Uterus (tissue), 4 donors: ENCODE data around the gene NPNT. TPM values are rescaled to one million over a fixed set of nuclear protein-coding genes. Genes with fewer than 3 reads are reported as not detected.

Source experiments
- DNase-seq, 2 donors: peaks; one replicate each; pipeline ENCODE4 v3.0.0-alpha.2; 2019 to 2020
- H3K27ac ChIP-seq, 2 donors: fragments of 200-600 bp; sonication (generic); 1 replicate in 1 of 2; 2 replicates in 1 of 2; pipeline ENCODE4 v1.5.1; 2016 to 2018
- H3K27me3 ChIP-seq, 2 donors: fragments of 200-600 bp; sonication (generic); one replicate each; pipeline ENCODE4 v1.5.1; 2018 to 2019; ENCODE audit warnings: control low read depth in 1 of 2
- H3K36me3 ChIP-seq, 2 donors: fragments of 200-600 bp; sonication (generic); one replicate each; pipeline ENCODE4 v1.5.1; 2019; ENCODE audit warnings: control low read depth in 1 of 2
- H3K4me1 ChIP-seq, 2 donors: fragments of 200-600 bp; sonication (generic); one replicate each; pipeline ENCODE4 v1.5.1; 2018 to 2019; ENCODE audit warnings: control low read depth in 1 of 2
- H3K4me3 ChIP-seq, 2 donors: fragments of 200-600 bp; sonication (generic); 1 replicate in 1 of 2; 2 replicates in 1 of 2; pipeline ENCODE4 v1.5.1; 2018 to 2019; ENCODE audit warnings: mild to moderate bottlenecking in 1 of 2
- H3K9me3 ChIP-seq, 2 donors: fragments of 200-600 bp; sonication (generic); one replicate each; pipeline ENCODE4 v1.5.1; 2019; ENCODE audit warnings: control low read depth in 1 of 2
- CTCF ChIP-seq, 4 experiments: fragments of 200-600 bp in 2 of 4; fragments of 450-650 bp in 2 of 4; sonication (generic) in 2 of 4; IDR thresholded peaks; one replicate each; pipeline ENCODE4 v1.5.1; 2016 to 2019; ENCODE audit warnings: antibody characterized with exemption in 4 of 4, mild to moderate bottlenecking in 2 of 4, moderate library complexity in 1 of 4
- POLR2A ChIP-seq, 2 donors: fragments of 450-650 bp; IDR thresholded peaks; one replicate each; pipeline ENCODE4 v1.6.1; 2016; ENCODE audit warnings: antibody characterized with exemption in 2 of 2, mild to moderate bottlenecking in 1 of 2, moderate library complexity in 1 of 2
- intact Hi-C: fragments of 100-400 bp; cut with DNase I; formaldehyde crosslinking; loops from one replicate; pipeline ENCODE4 v1.15.1; 2023; ENCODE audit warnings: low total_unique reads
- total RNA-seq, 4 donors: library from RNA; depleted of rRNA in 3 of 4; stranded (reverse); fragments of >200 nt in 3 of 4; gene quantifications; one replicate each; pipeline versions ENCODE4 v1.1.0 to v1.2.4, GENCODE V29; 2014 to 2023
- donor health status: DM: yes; HTN: yes; CAD: no.

The NPNT gene
- total RNA-seq, 4 donors from 2014 or later = 6.8 to 69.9 (median 36.3) TPM

GRCh38 chr4:105900541-105900940, 5.3 kb downstream of the NPNT start:
- H3K4me1 ChIP-seq = no peaks in the 10 kb centered on the region
- intact Hi-C loops = no loop called here
- TF ChIP-seq CTCF (IDR thresholded peaks at IDR 0.05) = no peak
- no peak for TF ChIP-seq POLR2A (IDR thresholded peaks at IDR 0.05)

DNA sequence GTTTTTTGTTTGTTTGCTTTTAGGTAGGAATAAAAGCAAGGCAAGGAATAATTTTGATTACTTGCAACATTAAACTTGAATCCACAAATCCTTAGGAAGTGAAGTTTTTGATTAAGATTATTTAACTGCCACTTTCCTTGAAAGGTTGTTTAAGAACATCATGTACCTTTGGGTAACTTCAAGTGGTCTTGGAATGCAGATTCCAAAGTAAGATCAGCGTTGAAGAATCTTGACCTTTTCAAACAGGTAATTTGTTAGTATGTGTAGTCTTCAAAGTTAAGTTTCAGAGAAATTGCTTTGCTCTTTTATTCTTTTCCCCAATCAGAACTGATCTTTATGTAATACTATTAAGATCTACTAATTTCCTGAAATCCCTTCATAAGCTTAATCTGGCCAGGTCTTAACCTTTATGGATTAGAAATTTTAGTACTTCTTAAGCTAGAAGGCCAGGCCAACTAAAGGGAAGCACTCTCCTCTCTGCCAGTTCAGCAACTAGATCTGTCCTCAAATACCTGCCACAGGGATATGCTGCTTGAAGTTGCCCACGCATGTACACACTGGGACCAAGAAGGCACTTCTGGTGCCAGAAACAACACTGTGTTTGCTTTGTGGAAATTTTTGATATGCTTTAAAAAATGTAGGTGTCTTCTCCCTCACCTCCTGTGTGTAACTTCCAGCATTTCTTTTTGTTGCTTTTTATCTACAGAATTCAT, 7.4 kb downstream of the NPNT start:
- Histone ChIP-seq H3K4me3 (no peak overlapping the region), H3K27me3 (no peaks in the 10 kb centered on the region), H3K4me1 (no peaks in the 10 kb centered on the region), H3K36me3 (no peaks in the 10 kb centered on the region), H3K27ac (no peak overlapping the region), H3K9me3 (no peaks in the 10 kb centered on the region)
- no peak for TF ChIP-seq POLR2A (IDR thresholded peaks at IDR 0.05)
- no peak for TF ChIP-seq CTCF (IDR thresholded peaks at IDR 0.05)
- DNase-seq = no peak
- intact Hi-C loops = no loop called here

More at GRCh38 chr4:105900541-105900940, 5.3 kb downstream of the NPNT start:
- no peak for DNase-seq
- Histone ChIP-seq H3K27ac (no peak overlapping the region), H3K27me3 (no peaks in the 10 kb centered on the region), H3K36me3 (no peaks in the 10 kb centered on the region), H3K4me3 (no peak overlapping the region), H3K9me3 (no peaks in the 10 kb centered on the region)

- Histone ChIP-seq H3K36me3 (no peaks in the 10 kb centered on the region), H3K4me1 (no peaks in the 10 kb centered on the region), H3K4me3 (no peak overlapping the region), H3K27ac (no peak overlapping the region), H3K27me3 (no peaks in the 10 kb centered on the region), H3K9me3 (no peaks in the 10 kb centered on the region)
- TF ChIP-seq POLR2A (IDR thresholded peaks at IDR 0.05) (no peak), CTCF (IDR thresholded peaks at IDR 0.05) (no peak)
- no peak for DNase-seq
- intact Hi-C loops = no loop called here
These were observed 14.6 kb downstream of the NPNT start for GRCh38 chr4:105909787-105910281.

DNA sequence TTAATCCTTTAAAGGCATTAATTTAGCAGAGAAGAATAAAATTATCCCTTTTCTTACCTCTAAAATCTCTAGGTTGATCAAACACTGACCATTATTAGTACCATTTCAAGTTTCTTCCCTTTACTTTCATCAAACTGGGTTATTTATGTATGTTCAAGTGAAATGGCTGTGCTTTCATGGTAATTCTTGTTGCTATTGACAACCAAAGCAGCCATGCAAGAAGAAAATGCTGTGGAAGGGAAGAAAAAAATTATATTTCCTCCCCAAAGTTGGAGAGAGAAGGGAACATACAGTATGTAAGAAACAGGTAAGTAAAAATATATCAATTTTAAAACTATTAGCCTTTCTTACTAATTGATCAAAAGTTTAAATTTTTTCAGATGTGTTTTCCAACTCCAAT, 16.2 kb downstream of the NPNT start:
- intact Hi-C loops = no loop called here

More for the DNA sequence above, 16.2 kb downstream of the NPNT start:
- H3K9me3 ChIP-seq = no peaks in the 10 kb centered on the region
- H3K36me3 ChIP-seq = no peaks in the 10 kb centered on the region
- H3K27ac ChIP-seq = no peak overlapping the region
- TF ChIP-seq CTCF (IDR thresholded peaks at IDR 0.05) (no peak), POLR2A (IDR thresholded peaks at IDR 0.05) (no peak)
- no peaks in the 10 kb centered on the region for H3K27me3 ChIP-seq
- H3K4me1 ChIP-seq = no peaks in the 10 kb centered on the region
- no peak overlapping the region for H3K4me3 ChIP-seq
- DNase-seq = no peak
